ENCODE data around the gene ATP6V0C.

ATP6V0C gene

DNA sequence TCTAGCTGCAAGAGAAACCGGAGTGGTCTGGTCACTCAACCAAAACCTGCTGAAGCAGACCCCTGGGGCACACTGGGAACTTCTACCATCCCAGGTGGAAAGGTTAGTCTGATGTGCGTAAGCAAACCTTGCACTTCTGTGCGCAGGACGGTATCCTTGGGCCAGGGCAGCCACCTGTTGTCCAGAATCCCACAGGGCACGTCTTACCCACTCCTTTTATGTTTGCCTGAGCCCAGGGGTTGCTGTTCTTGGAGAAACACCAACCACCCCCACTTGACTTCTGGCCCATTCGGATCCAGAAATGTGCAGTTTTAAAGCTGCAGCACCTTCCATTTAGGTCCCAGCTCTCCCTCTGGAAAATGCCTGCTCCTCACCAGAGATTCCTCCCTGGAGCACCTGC, 20.1 kb upstream of the ATP6V0C start:
- DNase-seq = no peak

DNA sequence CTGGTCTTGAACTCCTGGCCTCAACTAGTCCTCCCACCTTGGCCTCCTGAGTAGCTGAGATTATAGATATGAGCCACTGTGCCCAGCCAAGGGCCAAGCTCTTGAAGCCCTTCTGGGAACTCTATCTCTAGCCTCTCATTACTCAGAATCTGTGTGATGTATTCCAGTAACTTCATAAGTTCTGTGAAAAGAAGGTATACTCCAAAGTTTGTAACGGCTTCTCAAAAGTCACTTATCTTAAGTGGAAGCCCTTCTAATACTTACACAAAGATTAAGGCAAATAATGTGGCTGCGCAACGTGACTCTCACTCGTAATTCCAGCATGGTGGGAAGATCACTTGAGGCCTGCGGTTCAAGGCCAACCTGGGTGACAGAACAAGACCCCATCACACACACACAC, 19.1 kb upstream of the ATP6V0C start:
- DNase-seq = no peak

DNA sequence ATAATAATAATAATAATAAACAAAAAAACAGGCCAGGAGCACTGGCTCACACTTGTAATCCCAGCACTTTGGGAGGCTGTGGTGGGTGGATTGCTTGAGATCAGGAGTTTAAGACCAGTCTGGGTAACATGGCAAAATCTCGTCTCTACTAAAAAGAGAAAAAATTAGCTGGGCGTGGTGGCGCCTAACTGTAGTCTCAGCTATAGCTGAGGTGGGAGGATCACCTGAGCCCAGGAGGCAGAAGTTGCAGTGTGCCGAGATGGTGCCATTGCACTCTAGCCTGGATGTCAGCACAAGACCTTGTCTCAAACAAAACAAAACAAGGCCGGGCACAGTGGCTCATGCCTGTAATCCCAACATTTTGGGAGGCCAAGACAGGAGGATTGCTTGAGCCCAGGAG, 18.7 kb upstream of the ATP6V0C start:
- no peak for DNase-seq

DNA sequence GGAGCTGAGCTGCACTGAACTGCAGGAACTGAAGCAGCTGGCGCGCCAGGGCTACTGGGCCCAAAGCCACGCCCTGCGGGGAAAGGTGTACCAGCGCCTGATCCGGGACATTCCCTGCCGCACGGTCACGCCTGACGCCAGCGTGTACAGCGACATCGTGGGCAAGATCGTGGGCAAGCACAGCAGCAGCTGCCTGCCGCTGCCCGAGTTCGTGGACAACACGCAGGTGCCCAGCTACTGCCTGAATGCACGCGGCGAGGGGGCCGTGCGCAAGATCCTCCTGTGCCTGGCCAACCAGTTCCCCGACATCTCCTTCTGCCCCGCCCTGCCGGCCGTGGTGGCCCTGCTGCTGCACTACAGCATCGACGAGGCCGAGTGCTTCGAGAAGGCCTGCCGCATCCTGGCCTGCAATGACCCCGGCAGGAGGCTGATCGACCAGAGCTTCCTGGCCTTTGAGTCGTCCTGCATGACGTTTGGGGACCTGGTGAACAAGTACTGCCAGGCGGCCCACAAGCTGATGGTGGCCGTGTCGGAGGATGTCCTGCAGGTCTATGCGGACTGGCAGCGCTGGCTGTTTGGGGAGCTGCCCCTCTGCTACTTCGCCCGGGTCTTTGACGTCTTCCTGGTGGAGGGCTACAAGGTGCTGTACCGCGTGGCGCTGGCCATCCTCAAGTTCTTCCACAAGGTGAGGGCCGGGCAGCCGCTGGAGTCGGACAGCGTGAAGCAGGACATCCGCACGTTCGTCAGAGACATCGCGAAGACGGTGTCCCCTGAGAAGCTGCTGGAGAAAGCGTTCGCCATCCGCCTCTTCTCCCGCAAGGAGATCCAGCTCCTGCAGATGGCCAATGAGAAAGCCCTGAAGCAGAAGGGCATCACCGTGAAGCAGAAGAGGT, 17.3 kb upstream of the ATP6V0C start:
- no peak for DNase-seq

DNA sequence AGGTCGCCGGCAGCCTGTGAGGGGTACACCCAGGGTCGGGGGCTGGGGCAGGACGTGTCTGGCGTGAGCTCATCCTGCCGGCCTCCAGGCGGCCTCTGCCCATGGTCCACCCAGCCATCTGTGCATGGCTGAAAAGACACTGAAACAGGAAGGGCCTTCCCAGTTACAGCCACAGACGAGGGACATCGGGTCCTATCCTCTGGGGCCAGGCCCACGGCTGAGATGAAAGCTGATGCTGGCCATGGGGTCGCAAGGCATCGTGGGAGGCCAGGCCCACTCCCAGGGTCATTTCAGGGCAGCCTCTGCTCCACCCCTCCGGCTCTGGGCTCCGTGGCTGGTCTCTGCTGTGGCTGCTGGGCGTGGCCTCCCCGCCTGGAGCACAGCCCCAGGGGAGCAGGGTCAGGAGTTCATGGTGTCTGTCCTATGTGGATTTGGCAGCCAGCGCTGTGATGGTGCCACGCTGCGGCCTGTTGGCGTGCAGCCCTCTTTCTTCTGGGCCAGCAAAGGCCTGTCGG, 16.6 kb upstream of the ATP6V0C start:
- no peak for DNase-seq

DNA sequence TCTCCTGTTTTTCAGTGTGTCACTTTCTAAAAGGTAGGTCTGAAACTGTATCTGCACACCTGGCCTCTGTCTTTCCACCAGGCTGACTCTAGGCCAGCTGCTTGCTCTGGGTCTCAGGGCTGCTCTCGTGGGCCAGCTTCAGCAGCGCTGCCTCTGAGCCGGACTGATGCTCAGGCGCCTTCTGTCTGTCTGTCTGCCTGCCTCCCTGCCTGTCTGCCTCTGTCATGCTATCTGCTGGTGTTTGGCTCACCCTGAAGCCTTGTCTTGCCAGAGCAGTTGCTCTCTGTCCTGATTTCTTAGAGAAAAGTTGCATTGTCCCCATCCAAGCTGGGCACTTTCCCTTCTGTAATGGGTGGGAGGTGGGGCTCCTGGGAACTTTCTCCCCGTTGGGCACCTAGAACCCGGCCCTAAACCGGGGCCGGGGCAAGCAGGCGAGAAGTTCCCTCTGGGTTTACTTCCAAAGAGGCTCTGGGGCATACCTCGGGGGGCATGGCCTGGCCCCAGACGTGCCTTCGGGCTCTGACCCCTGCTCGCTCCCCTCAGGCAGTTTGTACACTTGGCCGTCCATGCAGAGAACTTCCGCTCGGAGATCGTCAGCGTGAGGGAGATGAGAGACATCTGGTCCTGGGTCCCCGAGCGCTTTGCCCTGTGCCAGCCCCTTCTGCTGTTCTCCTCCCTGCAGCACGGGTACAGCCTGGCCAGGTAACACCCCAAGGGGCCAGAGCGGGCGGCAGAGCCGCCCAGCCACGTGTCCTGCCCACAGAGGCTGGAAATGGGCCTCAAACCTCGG, 15.9 kb upstream of the ATP6V0C start:
- no peak for DNase-seq

DNA sequence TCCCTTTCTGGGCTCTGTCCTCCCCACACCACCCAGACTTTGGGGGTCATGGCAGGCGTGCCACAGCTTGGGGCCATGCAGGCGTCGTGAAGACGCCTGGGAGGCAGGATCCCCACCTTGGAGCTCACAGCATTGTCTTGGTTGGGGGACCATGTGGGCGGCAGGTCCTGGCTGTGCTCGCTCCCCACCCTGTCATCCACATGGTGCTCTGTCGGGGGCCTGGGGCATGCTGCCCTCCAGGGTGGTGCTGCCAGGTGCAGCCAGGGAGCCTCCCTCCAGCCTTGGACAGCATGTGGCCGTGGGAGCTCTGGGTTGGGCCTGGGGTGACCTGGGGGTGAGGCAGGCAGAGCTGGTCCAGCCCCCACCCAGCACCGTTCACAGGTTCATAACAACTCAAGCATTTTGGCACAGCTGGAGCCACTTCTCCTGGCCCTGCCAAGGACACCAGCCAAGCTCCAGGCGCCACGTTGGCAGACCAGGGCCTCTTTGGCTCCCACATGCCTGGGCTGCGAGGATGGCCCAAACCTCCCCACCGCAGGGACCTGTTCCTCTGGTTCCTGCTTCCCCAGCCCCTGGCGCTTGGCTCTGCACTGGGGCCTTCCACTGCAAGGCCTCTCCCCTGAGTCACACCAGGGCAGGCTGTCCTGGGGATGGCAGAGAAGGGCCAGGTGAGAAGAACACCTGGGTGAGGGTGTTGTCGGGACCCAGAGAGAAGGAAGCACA, 15.1 kb upstream of the ATP6V0C start:
- DNase-seq = no peak

DNA sequence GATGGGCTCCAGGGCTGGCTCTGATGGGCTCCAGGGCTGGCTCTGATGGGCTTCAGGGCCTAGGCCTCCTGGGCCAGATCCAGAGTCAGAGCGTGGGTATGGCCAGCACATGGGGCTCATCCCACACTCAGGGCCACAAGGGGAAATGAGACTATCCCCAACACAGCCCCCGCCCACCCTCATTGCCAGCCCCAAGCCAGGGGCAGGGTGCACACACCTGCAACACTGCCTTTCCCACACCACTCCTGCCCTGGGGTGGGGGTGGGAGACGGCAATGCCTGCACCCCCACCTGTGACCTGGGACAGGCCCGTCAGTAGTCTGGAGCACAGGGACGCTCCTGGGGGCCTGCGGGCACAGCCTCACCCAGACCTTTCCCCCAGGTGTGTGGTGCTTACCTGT, 14.3 kb upstream of the ATP6V0C start:
- no peak for DNase-seq

DNA sequence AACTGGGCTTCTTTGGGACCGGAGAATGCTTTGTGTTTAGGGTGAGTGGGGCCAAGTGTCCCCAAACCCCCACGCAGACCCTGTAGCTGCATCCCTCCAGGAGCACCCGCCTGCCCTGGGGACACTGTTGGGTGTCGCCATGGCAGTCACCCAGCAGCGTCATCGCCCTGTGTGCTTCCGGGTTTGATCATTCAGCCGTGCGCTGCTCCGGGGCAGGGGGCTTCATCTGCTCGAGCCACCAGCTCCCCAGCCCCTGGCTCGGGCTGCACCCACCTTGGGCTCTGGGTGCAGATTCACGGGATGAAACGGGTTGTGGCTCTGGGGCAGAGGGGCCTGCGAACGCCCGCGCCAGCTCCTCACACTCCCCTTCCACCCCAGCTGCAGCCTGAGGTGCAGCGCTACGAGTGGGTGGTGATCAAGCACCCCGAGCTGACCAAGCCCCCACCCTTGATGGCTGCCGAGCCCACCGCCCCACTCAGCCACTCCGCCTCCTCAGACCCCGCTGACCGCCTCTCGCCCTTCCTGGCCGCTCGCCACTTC, 13.8 kb upstream of the ATP6V0C start:
- DNase-seq = no peak

DNA sequence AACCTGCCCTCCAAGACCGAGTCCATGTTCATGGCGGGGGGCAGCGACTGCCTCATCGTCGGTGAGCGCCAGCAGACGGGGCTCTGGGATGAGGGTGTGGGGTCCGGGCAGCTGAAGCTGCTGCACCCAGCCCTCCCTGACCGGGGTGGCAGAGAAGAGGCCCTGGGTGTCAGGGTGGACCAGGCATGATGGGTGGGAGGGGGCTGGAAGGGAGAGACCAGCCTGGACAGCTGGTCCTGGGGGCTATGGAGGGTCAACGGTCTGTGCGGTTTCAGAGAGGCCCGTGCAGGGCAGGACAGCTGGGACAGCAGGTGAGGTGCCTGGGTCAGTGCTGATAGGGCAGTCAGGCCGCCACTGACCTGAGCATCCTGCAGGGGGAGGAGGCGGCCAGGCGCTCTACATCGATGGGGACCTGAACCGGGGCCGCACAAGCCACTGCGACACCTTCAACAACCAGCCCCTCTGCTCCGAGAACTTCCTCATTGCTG, 13.3 kb upstream of the ATP6V0C start:
- DNase-seq = no peak

DNA sequence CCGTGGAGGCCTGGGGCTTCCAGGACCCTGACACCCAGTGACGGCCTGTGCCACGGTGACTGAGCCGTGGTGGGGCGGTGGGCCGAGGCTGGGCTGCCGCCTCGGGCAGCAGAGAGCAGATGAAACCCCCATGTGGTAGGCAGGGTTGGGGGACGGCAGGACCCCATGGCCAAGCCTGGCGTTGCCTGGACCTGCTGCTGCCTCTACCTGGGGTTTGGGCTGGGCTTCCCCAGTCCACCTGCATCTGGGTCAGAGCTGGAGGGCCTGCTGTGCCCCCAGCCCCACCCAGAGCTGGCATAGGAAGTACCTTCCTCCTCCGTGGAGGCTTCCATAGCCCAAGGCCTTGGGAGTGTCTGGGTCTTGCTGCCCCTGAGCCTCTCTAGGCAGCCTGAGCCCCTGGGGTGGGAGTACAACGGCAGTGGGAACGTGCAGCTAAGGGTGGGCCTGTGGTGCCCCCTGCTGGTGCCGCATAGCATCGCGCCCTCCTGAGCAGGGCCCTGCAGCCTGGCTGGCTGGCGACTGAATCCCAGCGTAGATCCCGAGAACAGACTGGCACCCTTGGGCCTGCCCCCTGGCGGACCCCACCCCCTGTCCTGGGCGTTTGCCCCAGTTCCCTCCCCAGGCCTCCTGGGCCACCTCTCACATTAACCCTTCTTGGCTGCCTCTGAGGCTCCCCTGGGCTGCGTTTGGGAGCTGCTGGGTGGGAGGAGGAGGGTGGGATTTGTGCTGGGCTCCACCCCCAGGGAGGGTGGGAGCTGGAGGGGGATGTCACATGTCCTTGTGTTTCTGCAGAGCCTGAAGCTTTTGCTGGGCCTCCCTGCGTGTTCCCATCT, 12.6 kb upstream of the ATP6V0C start:
- DNase-seq = peak; percentile 95

DNA sequence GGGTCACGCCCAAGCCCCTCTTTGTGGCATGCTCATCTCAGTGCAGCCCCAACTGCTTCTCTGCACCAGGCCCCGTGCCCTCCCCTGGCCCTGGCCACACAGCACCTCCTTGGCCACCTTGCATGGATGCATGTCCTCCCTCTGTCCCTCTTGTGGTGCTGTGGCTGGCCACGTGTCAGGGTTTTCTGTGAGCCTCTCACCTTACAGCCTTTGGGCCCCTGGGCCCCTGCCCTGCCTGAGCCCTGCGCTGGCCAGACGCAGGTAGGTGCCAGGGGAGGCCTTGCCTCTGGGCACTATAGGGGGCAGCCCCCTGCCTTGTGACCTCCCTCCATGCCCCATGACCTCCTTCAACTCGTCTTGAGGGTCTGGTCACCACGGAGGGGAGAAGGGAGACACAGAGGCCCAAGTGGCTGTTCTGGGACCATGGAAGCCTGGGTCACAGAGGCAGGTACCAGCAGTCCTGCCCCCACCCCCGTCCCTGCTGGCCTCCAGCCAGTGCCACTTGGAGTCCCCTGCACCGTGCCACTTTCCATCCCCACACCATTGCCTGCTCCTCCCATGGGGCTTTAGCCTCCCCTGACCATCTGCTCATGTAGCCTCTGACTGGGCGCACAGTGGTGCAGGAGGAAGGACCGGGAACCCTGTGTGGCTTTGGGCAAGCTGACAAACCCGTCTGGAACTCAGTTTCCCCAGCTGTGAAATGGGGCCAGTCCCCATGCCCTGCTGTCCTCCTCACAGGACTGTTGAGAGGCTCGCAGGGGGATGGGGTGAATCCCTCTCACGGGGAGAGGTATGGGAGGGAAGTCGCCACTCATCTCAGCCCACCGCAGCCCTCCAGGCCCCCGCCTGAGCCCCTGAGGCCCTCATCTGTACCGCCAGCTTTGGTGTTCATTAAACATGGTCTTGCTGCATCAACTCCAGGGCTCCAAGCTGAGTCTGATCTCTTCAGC, 11.5 kb upstream of the ATP6V0C start:
- no peak for DNase-seq

DNA sequence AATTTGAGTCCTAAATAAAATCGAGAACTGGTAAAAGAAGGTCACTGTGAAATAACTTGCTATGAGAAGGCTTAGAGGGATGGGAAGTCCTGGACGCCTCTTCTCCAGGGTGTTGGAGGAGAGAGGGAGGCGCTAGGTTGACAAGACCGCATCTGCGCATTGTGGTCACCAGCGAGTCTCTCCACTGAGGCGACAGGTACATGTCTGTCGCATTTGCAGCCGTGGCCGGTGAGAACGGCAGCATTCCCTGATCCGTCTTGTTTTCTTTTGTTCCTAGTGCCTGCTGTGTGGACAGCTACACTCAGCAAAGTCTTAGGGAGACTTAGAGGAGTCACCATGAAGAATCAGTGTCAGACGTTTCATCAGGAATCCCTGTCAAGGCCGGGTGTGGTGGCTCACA, 8.1 kb upstream of the ATP6V0C start:
- DNase-seq = no peak

DNA sequence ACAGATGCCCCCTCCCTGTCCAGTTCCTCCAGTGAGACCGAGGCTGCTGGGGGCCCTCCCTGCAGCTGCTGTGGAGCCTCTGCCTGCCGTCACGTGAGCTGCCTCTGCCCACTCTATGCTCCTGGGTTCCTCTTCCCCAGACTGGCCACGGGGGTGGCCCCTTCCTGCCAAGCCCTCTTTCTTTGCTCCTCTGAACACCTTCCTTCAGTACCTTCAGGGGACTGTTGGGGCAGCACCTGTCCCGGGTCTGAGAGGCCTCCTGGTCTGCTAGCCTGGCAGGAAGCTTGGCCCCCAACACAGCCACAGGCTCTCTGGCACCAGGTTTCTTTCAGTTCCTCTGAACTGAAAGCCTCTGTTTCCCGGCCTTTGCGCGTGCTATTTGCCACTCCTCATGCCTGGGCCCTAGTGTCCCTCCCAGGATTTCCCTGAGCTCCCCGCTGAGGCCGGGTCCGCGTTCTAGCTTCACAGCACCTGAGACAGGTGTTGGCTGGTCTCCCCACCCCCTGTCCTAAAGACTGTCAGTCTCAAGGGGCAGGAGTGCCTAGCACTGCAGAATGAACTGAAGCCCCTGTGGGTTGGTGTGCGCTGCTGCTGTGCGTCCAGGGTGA, 6.6 kb upstream of the ATP6V0C start:
- no peak for DNase-seq

DNA sequence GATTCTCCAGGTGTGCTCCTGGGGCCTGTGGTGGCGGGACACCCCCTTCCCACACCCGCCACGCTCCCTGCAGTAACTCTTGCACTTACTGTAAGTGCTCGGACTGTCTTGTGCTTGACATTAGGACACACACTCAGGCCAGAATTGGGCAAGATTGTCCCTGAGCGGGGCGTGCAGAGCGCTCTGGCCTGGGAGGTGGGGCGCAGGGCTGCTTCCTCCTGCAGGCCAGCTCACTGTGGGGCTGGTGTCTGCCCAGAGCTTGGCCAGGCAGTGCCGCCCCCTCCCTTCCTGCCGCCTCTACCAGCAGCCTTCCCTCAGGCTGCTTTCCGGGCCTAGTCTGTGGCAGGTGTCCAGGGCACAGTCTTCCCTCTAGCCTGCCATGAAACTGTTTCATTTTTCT, 6.1 kb upstream of the ATP6V0C start:
- DNase-seq = no peak

DNA sequence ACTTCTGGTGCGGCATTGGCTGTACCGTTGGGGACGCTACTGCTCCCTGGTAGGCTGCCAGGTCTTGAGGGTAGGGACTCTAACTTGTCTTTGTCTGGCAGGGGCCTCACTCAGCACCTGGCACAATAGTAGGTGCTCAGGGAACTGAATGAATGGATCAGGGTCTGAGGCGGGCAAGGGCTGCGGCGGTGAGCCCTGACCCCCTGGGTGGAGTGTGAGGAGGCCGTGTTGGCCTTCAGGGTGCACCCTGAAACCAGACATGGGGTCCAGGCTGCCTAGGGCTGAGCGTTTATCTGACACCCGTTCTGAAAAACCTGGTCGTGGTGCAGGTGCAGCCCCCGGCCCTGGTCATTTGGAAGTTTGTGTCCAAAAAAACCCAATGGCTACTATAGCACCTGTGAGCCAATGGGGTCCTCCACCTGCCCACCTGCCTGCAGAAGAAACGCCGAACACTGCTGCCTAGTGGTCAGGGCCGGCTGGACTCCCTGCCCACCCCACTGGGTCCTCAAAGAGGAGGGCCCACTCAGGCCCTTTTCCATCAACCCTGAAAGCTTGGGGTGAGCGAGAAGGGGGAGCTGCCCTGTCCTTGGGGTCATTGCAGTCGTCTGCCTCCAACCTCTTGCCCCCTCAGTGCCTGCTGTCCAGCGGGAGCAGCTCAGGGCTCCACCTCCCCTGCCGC, 4.9 kb upstream of the ATP6V0C start:
- no peak for DNase-seq

DNA sequence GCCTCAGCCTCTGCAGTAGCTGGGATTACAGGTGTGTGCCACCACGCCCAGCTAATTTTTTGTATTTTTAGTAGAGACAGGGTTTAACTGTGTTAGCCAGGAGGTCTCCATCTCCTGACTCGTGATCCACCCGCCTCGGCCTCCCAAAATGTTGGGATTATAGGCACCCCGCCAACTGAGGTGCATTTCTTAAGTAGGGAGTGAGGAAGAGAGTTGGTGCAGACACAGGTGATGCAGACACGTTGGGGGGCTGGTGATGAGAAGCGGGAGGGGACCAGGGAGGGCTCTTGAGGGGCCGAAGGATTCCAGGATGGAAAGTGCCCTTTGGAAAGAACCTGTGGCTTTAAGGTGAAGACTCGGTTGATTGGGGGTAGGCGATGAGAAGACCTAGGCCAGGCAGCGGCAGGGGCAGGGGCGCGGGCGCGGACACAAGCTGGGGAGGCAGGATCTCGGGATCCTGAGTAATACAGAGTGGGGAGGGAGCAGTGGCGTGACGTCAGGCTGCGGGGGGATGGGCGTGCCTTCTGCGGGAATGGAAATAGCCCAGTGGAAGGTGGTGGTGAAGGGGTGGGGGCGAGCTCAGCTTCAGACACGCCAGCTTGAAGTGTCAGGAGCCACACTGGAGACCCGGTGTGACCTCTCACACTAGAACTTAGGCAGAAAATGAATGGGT, 2.5 kb upstream of the ATP6V0C start:
- no peak for DNase-seq

DNA sequence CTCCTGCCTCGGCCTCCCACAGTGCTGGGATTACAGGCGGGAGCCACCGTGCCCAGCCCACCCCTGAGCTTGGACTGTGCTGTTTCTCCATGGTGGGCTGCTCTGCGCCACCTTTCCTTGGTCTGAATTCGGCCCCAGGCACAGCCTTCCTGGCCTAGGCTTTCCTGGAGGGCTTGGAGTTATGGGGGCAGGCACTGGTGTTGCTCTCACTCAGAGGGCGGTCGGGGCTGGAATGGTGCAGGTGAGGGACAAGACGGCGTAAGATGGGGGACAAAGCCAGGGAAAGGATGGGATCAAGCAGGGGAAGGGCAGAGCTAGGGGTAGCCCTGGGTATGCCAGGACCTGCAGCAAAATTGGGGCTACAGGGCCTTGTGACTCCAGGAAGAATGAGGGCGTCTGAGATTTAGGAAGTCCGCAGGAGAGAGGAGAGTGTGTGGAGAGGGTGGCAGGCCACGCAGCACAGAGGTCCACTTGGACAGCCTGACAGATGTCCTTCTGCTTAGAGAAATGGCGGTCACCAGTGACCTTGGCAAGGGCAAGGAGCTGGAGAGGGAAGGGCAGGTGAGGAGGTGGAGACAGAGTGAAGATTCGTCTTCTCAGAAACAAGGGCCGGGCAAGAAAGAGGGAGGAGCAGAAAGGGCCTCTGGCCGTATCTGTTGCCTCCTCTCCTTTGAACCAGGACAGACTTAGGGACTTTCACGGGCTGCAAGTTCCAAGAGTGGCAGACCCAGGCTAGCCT, 1.6 kb upstream of the ATP6V0C start:
- DNase-seq = no peak

All from islet precursor cell (in vitro differentiated cells).